ENCODE results near the gene CAMTA1.

Gene CAMTA1

DNA sequence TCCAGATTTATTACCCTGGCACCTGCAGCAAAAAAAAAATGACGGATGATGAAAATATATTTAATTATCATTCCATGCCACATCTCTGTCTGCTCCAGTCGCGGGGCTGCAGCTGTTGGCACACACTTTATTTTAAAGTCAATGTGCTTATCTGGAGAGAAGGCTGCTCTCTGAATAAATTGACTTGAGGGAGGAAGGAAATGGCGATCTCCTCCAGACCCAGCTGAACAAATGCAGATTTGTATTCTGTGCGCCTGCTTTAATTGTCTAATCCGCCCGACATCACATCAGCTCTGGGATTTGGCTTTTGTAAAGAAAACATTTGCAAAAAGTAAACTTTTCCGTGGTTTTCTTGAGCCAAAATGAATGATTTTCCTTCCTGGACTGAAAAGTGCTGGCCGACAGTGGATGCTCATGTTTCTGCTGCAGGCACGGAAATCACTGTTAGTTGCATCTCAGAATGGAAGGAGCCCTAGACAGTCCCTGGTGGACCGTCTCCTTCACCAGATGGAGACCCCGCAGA lies 150.2 kb downstream of the CAMTA1 start:
- POLR2A ChIA-PET: no interaction called here
- Histone ChIP-seq H3K9me3 (ENCODE audit: control insufficient read depth, insufficient read depth, low read depth, low read length) (no peaks in the 10 kb centered on the region), H3K27ac (ENCODE audit: extremely low read depth, low read depth, low read length) (no peak overlapping the region), H3K4me1 (ENCODE audit: control insufficient read depth, insufficient read depth, low read length) (no peaks in the 10 kb centered on the region), H3K4me3 (ENCODE audit: low read depth, low read length) (no peak overlapping the region), H3K36me3 (ENCODE audit: control insufficient read depth in 2 of 2, insufficient read depth in 1 of 2, low read length in 2 of 2) (no peaks in the 10 kb centered on the region)
- TF ChIP-seq ZNF670 (tag by site-specific recombination; IDR thresholded peaks at IDR 0.05; ENCODE audit: low read depth) (no peak), ZBTB17 (tag by site-specific recombination; IDR thresholded peaks at IDR 0.05) (peak; percentile 32), ZNF266 (tag by site-specific recombination; IDR thresholded peaks at IDR 0.05; ENCODE audit: low read depth) (no peak)
- TF ChIP-seq, protein P1, sequence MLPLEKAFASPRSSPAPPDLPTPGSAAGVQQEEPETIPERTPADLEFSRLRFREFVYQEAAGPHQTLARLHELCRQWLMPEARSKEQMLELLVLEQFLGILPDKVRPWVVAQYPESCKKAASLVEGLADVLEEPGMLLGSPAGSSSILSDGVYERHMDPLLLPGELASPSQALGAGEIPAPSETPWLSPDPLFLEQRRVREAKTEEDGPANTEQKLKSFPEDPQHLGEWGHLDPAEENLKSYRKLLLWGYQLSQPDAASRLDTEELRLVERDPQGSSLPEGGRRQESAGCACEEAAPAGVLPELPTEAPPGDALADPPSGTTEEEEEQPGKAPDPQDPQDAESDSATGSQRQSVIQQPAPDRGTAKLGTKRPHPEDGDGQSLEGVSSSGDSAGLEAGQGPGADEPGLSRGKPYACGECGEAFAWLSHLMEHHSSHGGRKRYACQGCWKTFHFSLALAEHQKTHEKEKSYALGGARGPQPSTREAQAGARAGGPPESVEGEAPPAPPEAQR (tag by site-specific recombination; IDR thresholded peaks at IDR 0.05): no peak
- TF ChIP-seq, protein P2, sequence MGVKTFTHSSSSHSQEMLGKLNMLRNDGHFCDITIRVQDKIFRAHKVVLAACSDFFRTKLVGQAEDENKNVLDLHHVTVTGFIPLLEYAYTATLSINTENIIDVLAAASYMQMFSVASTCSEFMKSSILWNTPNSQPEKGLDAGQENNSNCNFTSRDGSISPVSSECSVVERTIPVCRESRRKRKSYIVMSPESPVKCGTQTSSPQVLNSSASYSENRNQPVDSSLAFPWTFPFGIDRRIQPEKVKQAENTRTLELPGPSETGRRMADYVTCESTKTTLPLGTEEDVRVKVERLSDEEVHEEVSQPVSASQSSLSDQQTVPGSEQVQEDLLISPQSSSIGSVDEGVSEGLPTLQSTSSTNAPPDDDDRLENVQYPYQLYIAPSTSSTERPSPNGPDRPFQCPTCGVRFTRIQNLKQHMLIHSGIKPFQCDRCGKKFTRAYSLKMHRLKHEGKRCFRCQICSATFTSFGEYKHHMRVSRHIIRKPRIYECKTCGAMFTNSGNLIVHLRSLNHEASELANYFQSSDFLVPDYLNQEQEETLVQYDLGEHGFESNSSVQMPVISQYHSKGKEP (tag by site-specific recombination; IDR thresholded peaks at IDR 0.05): no peak
- TF ChIP-seq, protein P3, sequence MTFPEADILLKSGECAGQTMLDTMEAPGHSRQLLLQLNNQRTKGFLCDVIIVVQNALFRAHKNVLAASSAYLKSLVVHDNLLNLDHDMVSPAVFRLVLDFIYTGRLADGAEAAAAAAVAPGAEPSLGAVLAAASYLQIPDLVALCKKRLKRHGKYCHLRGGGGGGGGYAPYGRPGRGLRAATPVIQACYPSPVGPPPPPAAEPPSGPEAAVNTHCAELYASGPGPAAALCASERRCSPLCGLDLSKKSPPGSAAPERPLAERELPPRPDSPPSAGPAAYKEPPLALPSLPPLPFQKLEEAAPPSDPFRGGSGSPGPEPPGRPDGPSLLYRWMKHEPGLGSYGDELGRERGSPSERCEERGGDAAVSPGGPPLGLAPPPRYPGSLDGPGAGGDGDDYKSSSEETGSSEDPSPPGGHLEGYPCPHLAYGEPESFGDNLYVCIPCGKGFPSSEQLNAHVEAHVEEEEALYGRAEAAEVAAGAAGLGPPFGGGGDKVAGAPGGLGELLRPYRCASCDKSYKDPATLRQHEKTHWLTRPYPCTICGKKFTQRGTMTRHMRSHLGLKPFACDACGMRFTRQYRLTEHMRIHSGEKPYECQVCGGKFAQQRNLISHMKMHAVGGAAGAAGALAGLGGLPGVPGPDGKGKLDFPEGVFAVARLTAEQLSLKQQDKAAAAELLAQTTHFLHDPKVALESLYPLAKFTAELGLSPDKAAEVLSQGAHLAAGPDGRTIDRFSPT (tag by site-specific recombination; IDR thresholded peaks at IDR 0.05): no peak
- CTCF ChIA-PET: interaction anchor here (0.6 to 0.7 kb wide), 2 partner anchors 37 to 68 kb away, joined by 3 to 5 read pairs; no protein-coding TSS in a partner anchor

DNA sequence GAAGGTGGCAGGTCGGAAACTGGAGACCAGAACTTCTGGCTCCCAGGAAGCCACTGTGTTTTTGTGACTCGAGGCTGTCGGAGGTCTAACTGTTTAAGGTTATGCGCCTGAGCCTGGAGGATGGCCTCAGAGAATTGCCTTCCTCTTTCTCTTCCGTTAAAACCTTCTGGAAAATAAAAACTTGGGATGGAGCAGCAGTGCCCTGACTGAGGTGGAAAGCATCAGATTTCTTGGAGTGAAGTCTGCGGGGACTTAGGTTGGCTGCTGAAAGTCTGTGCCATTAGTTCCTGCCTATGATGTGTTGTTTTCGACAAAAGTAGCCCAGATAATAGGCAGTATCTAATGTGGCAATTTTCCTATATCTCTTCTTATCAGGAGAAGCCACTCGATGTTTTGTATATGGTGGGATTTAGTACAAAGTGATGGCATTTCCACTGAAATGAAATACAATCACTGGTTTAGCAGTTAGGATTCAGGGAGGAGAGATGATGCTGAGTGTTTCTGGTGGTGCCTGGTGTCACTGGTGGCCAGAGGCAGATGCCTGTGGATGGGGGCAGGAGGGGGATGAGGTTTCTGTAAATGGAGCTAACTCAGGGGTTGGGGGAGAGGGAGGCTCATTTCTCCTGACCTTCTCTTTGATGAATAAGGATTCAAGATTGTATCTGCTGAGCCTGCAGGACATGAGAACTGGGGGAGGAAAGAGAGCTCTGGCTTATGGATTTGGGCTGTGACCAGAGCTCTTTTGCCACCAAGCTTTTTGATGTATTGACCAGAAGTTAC lies 150.8 kb downstream of the CAMTA1 start:
- CTCF ChIA-PET: interaction anchor here (0.6 kb wide), 1 partner anchor 38 kb away, joined by 5 read pairs; no protein-coding TSS in a partner anchor
- H3K27ac ChIP-seq (ENCODE audit: extremely low read depth, low read depth, low read length): no peak overlapping the region
- no peaks in the 10 kb centered on the region for H3K4me1 ChIP-seq (ENCODE audit: control insufficient read depth, insufficient read depth, low read length)
- TF ChIP-seq HOXD13 (CRISPR knock-in tag; IDR thresholded peaks at IDR 0.05; ENCODE audit: borderline replicate concordance): no peak
- TF ChIP-seq ZNF629 (tag by site-specific recombination; IDR thresholded peaks at IDR 0.05): no peak
- TF ChIP-seq ZNF571 (tag by site-specific recombination; IDR thresholded peaks at IDR 0.05): no peak
- TF ChIP-seq, protein P4, sequence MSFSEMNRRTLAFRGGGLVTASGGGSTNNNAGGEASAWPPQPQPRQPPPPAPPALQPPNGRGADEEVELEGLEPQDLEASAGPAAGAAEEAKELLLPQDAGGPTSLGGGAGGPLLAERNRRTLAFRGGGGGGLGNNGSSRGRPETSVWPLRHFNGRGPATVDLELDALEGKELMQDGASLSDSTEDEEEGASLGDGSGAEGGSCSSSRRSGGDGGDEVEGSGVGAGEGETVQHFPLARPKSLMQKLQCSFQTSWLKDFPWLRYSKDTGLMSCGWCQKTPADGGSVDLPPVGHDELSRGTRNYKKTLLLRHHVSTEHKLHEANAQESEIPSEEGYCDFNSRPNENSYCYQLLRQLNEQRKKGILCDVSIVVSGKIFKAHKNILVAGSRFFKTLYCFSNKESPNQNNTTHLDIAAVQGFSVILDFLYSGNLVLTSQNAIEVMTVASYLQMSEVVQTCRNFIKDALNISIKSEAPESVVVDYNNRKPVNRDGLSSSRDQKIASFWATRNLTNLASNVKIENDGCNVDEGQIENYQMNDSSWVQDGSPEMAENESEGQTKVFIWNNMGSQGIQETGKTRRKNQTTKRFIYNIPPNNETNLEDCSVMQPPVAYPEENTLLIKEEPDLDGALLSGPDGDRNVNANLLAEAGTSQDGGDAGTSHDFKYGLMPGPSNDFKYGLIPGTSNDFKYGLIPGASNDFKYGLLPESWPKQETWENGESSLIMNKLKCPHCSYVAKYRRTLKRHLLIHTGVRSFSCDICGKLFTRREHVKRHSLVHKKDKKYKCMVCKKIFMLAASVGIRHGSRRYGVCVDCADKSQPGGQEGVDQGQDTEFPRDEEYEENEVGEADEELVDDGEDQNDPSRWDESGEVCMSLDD (tag by site-specific recombination; IDR thresholded peaks at IDR 0.05): no peak
- TF ChIP-seq, protein P2 (tag by site-specific recombination; IDR thresholded peaks at IDR 0.05): no peak
- TF ChIP-seq ZNF488 (tag by site-specific recombination; IDR thresholded peaks at IDR 0.05): no peak
- no peak for TF ChIP-seq SP3 (tag by site-specific recombination; IDR thresholded peaks at IDR 0.05)
- TF ChIP-seq ZNF146 (tag by site-specific recombination; IDR thresholded peaks at IDR 0.05): no peak
- TF ChIP-seq, protein P5, sequence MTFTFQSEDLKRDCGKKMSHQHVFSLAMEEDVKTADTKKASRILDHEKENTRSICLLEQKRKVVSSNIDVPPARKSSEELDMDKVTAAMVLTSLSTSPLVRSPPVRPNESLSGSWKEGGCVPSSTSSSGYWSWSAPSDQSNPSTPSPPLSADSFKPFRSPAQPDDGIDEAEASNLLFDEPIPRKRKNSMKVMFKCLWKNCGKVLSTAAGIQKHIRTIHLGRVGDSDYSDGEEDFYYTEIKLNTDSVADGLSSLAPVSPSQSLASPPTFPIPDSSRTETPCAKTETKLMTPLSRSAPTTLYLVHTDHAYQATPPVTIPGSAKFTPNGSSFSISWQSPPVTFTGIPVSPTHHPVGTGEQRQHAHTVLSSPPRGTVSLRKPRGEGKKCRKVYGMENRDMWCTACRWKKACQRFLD (tag by site-specific recombination; IDR thresholded peaks at IDR 0.05): no peak
- no peak for TF ChIP-seq EGR2 (tag by site-specific recombination; IDR thresholded peaks at IDR 0.05; ENCODE audit: low read depth)
- no peak for TF ChIP-seq ZNF658 (tag by site-specific recombination; IDR thresholded peaks at IDR 0.05)
- no peak for TF ChIP-seq ZNF76 (tag by site-specific recombination; IDR thresholded peaks at IDR 0.05; ENCODE audit: borderline replicate concordance, low read depth)
- no peak for TF ChIP-seq ZNF626 (tag by site-specific recombination; IDR thresholded peaks at IDR 0.05)
- POLR2A ChIA-PET: no interaction called here
- no peak overlapping the region for H3K4me3 ChIP-seq (ENCODE audit: low read depth, low read length)
- no peaks in the 10 kb centered on the region for H3K36me3 ChIP-seq (ENCODE audit: control insufficient read depth in 2 of 2, insufficient read depth in 1 of 2, low read length in 2 of 2)
- H3K9me3 ChIP-seq (ENCODE audit: control insufficient read depth, insufficient read depth, low read depth, low read length): no peaks in the 10 kb centered on the region

Measured in HEK293 (cell line).